KMS-11 (cell line): ENCODE data around the gene UBE2G1.
"Not testable (repeated sequence)": the region's sequence is repeated elsewhere in the genome, so short reads cannot be mapped to it uniquely, and the experiment has no call there.

Experiments
- H2AFZ ChIP-seq: fragments of 200-600 bp; sonication (generic); 2 replicates; pipeline ENCODE4 v1.6.1; 2016; ENCODE audit warnings: antibody characterized with exemption, mixed run types, low read depth
- H3K27ac ChIP-seq: fragments of 200-600 bp; sonication (generic); 2 replicates; pipeline ENCODE4 v1.6.1; 2016; ENCODE audit warnings: mild to moderate bottlenecking, mixed run types
- H3K27me3 ChIP-seq: fragments of 200-600 bp; sonication (generic); 2 replicates; pipeline ENCODE4 v1.6.1; 2017; ENCODE audit warnings: mild to moderate bottlenecking, low read depth, mixed run types, moderate library complexity; ENCODE audit not compliant: insufficient read depth
- H3K36me3 ChIP-seq: fragments of 200-600 bp; sonication (generic); 2 replicates; pipeline ENCODE4 v1.6.1; 2017; ENCODE audit warnings: mild to moderate bottlenecking, mixed run types; ENCODE audit not compliant: insufficient read depth
- H3K4me1 ChIP-seq: fragments of 200-600 bp; sonication (generic); 2 replicates; pipeline ENCODE4 v1.6.1; 2016; ENCODE audit warnings: mild to moderate bottlenecking, low read depth, mixed run types; ENCODE audit not compliant: poor library complexity, severe bottlenecking
- H3K4me2 ChIP-seq: fragments of 200-600 bp; sonication (generic); 2 replicates; pipeline ENCODE4 v1.7.0; 2016; ENCODE audit warnings: mild to moderate bottlenecking, mixed run types
- H3K4me3 ChIP-seq: fragments of 200-600 bp; sonication (generic); IDR thresholded peaks from 2 replicates; pipeline ENCODE4 v1.6.1; 2017; ENCODE audit warnings: low read depth, low read length, mixed read lengths; ENCODE audit not compliant: insufficient read depth
- H3K79me2 ChIP-seq: fragments of 200-600 bp; sonication (generic); 2 replicates; pipeline ENCODE4 v1.6.1; 2016; ENCODE audit warnings: low read depth, mixed run types; ENCODE audit not compliant: insufficient read depth
- H3K9ac ChIP-seq: fragments of 200-600 bp; sonication (generic); 2 replicates; pipeline ENCODE4 v1.6.1; 2016; ENCODE audit warnings: mild to moderate bottlenecking, mixed run types
- H4K20me1 ChIP-seq: fragments of 200-600 bp; sonication (generic); 2 replicates; pipeline ENCODE4 v1.6.1; 2016; ENCODE audit warnings: mild to moderate bottlenecking, mixed run types; ENCODE audit not compliant: insufficient read depth
- CTCF ChIP-seq: fragments of 200-600 bp; sonication (generic); conservative IDR thresholded peaks from 2 replicates; pipeline ENCODE4 v1.6.1; 2017; ENCODE audit warnings: low read depth, mild to moderate bottlenecking, antibody characterized with exemption, low read length, moderate library complexity, mixed read lengths

Gene UBE2G1

GRCh38 chr17:4381690-4382671 is 15.5 kb upstream of the UBE2G1 start:
- no peak overlapping the region for H3K9ac ChIP-seq
- H3K27me3 ChIP-seq: no peaks in the 10 kb centered on the region
- H3K4me3 ChIP-seq: no peak overlapping the region
- H3K4me1 ChIP-seq: peaks cover 19% of the 10 kb centered on the region
- H3K27ac ChIP-seq: no peak overlapping the region
- no peaks in the 10 kb centered on the region for H4K20me1 ChIP-seq
- H3K79me2 ChIP-seq: no peaks in the 10 kb centered on the region
- no peak for TF ChIP-seq CTCF
- H3K4me2 ChIP-seq: no peak overlapping the region
- H2AFZ ChIP-seq: no peak overlapping the region
- no peaks in the 10 kb centered on the region for H3K36me3 ChIP-seq

- no peak for TF ChIP-seq CTCF
- H3K79me2 ChIP-seq: no peaks in the 10 kb centered on the region
These were observed 12.2 kb upstream of the UBE2G1 start for GRCh38 chr17:4378626-4379025.

GRCh38 chr17:4377247-4377646 is 10.8 kb upstream of the UBE2G1 start:
- H3K79me2 ChIP-seq, H3K4me3 ChIP-seq, H3K27me3 ChIP-seq, H2AFZ ChIP-seq, H3K9ac ChIP-seq, H3K36me3 ChIP-seq, H4K20me1 ChIP-seq: not testable (repeated sequence)
- peaks cover 64% of the 10 kb centered on the region for H3K4me1 ChIP-seq
- H3K27ac ChIP-seq: peak overlapping the region; percentile 69; the same call in 1 of the 2 replicates
- H3K4me2 ChIP-seq: peak overlapping the region; percentile 67; the same call in 1 of the 2 replicates

More at GRCh38 chr17:4378626-4379025, 12.2 kb upstream of the UBE2G1 start:
- Histone ChIP-seq H3K27me3 (no peaks in the 10 kb centered on the region), H3K4me1 (peaks cover 50% of the 10 kb centered on the region), H3K4me2 (no peak overlapping the region), H3K9ac (no peak overlapping the region), H2AFZ (no peak overlapping the region), H4K20me1 (no peaks in the 10 kb centered on the region), H3K36me3 (no peaks in the 10 kb centered on the region), H3K4me3 (no peak overlapping the region), H3K27ac (no peak overlapping the region)

- not testable (repeated sequence) for H3K4me3 ChIP-seq
- Histone ChIP-seq H3K4me1 (peaks cover 76% of the 10 kb centered on the region), H3K4me2 (peak overlapping the region; percentile 67)
These were observed 9.4 kb upstream of the UBE2G1 start for GRCh38 chr17:4375796-4376440.

GRCh38 chr17:4375039-4375748 is 8.7 kb upstream of the UBE2G1 start:
- Histone ChIP-seq H2AFZ (no peak overlapping the region), H3K27ac (peak overlapping the region; percentile 69), H3K36me3 (no peaks in the 10 kb centered on the region), H4K20me1 (no peaks in the 10 kb centered on the region), H3K9ac (peak overlapping the region; percentile 37; the same call in 1 of the 2 replicates), H3K4me3 (no peak overlapping the region), H3K27me3 (no peaks in the 10 kb centered on the region), H3K4me1 (peaks cover 82% of the 10 kb centered on the region), H3K79me2 (no peaks in the 10 kb centered on the region), H3K4me2 (peak overlapping the region; percentile 72)
- no peak for TF ChIP-seq CTCF

More at GRCh38 chr17:4375796-4376440, 9.4 kb upstream of the UBE2G1 start:
- H3K36me3 ChIP-seq, H4K20me1 ChIP-seq, H3K27me3 ChIP-seq, H2AFZ ChIP-seq, H3K79me2 ChIP-seq: not testable (repeated sequence)
- Histone ChIP-seq H3K9ac (peak overlapping the region; percentile 36; the same call in 1 of the 2 replicates), H3K27ac (peak overlapping the region; percentile 69)
